Heart left ventricle (tissue), 13 donors: ENCODE data around the gene CYP1B1.

ENCODE experiments used
- CTCF ChIP-seq, 12 donors: fragments of 200-600 bp; sonication (generic) in 4 of 12; IDR thresholded peaks; one replicate each; pipeline versions ENCODE4 v1.5.0 to v1.8.0; 2018 to 2022; ENCODE audit warnings: antibody characterized with exemption in 12 of 12, mild to moderate bottlenecking in 5 of 12
- POLR2A ChIP-seq, 2 donors: fragments of 450-650 bp; IDR thresholded peaks; one replicate each; pipeline ENCODE4 v1.6.1; 2017; ENCODE audit warnings: antibody characterized with exemption in 2 of 2, mild to moderate bottlenecking in 2 of 2, moderate library complexity in 2 of 2
- donor health status: ischemic (EF 13 %, LVEDD 7.1; RV severe dilation, severe dysfunction).
- donor health status: DM: no; HTN: yes; CAD: no.
- donor health status: DM: no; HTN: no; CAD: no.
- donor health status: ischemic (EF 25% LVEDD 6.9; RV normal size, moderate dysfunction).
- donor health status: ischemic (EF 25% LVEDD 5.7; RV mildly dilated, moderate dysfunction).
- donor health status: ischemic (EF 35%, LVEDD 5.7; RV mildly dilated, moderate dysfunction).
- donor health status: nonischemic (EF 11% LVEDD 7.7; RV severe dilation, severe dysfunction).
- donor health status: DM: yes; HTN: yes; CAD: no.
- donor health status: PGD.
- donor health status: ischemic (EF 29% LVEDD 5.4; RV normal size, mild dysfunction).
- donor health status: nonischemic (EF 23%, LVEDD 6.1; RV moderate dilation, normal function).

DNA sequence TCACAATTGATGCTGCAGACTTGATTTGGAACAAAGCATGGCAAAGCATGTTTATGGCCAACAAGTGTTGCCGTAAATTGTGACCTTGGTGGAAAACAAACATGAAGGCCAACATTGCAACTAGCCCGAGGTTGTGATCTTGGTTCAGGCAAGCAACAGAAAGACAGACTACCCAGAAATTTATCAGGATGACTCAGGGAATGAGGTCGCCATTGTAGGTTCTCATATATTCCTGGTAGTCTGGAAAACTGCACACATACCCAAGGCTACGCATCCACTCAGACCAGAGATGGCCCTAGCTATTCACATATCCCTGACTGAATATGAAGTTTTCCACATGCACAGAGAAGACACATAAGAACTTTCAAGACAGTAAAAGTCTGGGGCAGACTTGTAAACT lies 30.1 kb downstream of the CYP1B1 start:
- TF ChIP-seq CTCF (IDR thresholded peaks at IDR 0.05) (no peak), POLR2A (IDR thresholded peaks at IDR 0.05) (no peak)
